Measurements from ENCODE around the gene OPA3.

- TF ChIP-seq CTCF (IDR thresholded peaks at IDR 0.05), result no peak
- no peak for TF ChIP-seq ZFX (IDR thresholded peaks at IDR 0.05; ENCODE audit: borderline replicate concordance)
Measured at GRCh38 chr19:45528149-45528743, 56.4 kb downstream of the OPA3 start.

All from 22Rv1 (cell line).